HG02798 (cell line): ENCODE data around the gene C10orf53.
"Not testable (repeated sequence)": the region's sequence is repeated elsewhere in the genome, so short reads cannot be mapped to it uniquely, and the experiment has no call there.

ENCODE experiments used
- ATAC-seq: cut with Tn5 transposase; IDR thresholded peaks from one replicate; pipeline ENCODE4 v1.9.1; 2021; ENCODE audit warnings: mild to moderate bottlenecking; ENCODE audit not compliant: unreplicated experiment, poor library complexity

C10orf53 gene

DNA sequence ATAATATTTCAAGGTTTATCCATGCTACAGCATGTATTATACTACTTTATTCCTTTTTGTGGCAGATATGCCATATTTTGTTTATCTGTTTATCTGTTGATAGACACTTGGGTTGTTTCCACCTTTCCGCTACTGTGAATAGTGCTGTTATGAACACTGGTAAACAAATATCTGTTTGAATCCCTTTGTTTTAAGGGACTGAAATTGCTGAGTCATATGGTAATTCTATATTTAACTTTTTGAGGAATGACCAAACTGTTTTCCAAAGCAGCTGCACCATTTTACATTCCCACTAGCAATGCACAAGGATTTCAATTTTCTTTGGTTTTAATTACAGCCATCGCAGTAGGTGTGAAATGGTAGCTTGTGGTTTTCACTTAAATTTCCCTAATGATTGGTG, 3.4 kb downstream of the C10orf53 start:
- ATAC-seq = no peak

DNA sequence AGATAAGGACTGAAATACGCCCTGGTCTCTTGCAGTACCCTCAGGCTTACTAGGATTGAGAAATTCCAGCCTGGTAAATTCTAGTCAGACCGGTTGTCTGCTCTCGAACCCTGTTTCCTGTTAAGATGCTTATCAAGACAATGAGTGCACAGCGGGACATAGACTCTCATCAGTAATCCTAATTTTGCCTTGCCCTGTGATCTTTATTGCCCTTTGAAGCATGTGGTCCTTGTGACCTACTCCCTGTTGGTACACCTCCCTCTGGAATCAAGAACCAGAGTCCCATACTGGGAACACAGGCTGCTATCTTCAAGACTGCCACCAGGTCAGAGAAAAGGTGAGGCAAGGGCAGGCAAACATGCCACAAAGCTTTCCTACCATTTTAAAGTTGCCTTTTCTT, 7.2 kb downstream of the C10orf53 start:
- ATAC-seq = no peak

- no peak for ATAC-seq
Observed at GRCh38 chr10:49688261-49688846, 8.9 kb downstream of the C10orf53 start.

- ATAC-seq = no peak
Observed at GRCh38 chr10:49688920-49689319, 9.5 kb downstream of the C10orf53 start.

- ATAC-seq = no peak
Observed at GRCh38 chr10:49689882-49690510, 10.5 kb downstream of the C10orf53 start.

DNA sequence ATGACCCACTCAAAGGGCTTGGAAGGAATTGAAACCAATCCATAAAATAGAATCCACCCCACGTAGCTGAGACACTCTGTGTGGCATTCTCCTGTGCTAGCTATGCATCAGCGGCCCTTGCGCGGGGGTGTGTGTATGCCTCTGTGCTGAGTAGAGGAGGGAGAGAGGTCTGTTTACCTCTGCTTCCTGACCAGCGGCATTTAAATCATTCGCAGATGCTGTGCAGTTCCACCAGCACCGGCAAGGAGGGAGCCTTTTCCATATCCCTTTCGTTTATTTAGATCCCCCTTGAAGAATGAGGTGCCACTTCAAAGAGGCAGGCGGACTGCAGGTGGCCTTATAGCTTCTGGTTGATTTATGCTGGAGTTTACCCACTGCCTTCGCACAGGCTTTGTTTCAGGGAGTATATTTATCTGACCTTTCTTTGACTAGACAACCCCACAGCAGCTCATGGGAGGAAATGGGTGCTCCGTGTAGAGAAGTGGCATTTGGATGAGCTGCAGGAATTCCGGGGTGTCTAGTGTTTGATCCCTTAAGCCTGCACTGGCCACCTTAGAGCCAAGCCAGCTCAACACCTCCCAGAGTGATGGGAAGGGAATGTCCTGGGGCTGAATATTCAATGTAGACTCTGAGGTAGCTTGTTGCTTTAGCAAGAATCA, 11.4 kb downstream of the C10orf53 start:
- no peak for ATAC-seq

GRCh38 chr10:49691588-49691987, 12.1 kb downstream of the C10orf53 start:
- no peak for ATAC-seq

GRCh38 chr10:49694466-49694865, 15.0 kb downstream of the C10orf53 start:
- ATAC-seq = no peak

DNA sequence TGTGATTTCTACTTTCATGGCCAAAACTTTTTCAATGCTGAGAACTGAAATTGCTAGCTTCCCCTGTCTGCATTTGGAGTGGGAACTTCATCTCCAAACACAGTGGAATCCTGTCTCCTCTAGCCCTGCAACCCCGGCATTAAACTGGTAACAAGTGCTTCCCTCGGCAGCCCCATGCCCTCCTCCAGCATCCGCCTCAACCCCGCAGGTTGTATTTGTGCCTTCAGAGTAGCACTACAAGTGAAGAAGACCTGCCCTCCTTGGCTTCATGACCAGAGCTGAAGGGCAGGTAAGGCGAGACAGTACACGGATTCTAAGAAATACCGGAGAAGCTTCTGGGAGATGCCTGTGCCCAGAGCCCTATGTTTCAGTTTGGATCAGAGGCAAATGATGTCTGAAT, 16.9 kb downstream of the C10orf53 start:
- no peak for ATAC-seq

- ATAC-seq = no peak
Observed at GRCh38 chr10:49698679-49699078, 19.2 kb downstream of the C10orf53 start.

DNA sequence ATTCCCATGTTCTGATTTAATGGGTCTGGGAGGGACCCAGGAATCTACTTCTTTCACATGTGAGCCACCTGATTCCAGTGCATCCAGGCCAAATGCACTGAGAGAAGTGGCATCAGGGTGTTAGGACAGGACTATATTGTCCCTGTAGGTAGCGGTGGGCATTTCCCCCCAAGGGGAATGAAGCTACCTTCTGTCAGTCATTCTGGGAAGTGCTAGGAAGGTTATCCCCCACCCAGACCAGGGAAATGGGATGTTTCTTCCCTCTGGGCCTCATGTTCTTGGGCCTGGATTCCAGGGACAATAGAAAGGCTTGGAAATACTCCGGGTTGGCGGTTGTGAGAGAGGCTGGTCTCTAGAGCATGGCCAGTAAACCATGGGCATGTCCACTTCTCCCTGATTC, 20.8 kb downstream of the C10orf53 start:
- no peak for ATAC-seq

- ATAC-seq = no peak
Observed at GRCh38 chr10:49700997-49701396, 21.5 kb downstream of the C10orf53 start.

DNA sequence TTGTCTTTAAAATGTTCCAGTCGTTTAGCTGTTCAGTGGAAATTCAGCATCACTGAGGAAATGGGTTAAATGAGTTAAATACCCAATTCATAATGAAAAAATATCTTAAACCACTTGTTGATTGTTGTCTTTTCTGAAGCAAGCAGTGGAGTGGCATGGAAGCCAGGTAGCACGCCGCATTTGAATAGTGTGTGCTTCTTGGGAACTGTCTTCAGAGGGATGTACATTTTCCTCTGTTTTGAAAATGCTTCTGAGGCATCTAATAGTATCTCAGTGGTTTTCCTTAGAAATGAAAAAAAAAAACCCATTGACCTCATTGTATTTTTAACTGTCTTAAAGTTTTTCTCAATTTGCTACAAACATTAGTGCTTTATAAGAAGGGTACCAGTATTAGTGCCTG, 28.1 kb downstream of the C10orf53 start:
- no peak for ATAC-seq

- no peak for ATAC-seq
Observed at GRCh38 chr10:49709934-49710333, 30.5 kb downstream of the C10orf53 start.

DNA sequence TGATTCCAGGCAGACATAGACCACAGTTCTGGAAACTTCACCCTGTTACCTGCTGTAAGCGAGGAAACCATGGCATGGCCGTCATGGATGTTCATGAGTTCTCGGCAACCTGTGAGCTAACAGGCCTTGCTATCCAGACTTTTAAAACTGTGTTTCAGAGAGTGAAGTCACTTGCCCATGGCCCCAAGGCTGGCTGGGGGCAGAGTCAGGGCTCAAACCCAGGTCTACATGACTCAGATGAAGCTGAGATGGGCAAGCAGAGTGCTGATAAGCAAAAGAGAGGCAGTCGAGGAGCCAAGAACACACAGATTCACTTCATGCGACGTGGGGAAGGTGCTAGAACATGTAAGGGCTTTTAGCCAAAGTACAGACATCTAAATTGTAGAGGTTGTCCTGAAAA, 31.5 kb downstream of the C10orf53 start:
- no peak for ATAC-seq

DNA sequence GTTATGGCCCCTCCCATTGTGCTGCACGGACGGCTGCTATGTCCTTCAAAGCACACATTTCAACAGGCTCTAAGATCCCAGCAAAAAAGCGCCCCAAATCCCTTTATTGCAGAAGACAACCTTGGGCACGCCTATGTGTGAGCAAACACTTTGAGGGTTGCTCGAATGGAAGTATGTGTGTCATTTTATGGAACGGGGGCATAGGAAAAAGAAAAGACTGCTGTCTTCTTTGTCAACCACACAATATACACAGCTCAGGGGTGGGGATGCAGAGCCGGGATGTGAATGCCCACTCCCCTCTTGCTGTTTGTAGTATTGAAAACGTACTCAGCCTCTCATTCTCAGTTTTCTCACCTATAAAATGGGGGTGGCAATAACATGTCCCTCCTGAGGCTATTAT, 32.0 kb downstream of the C10orf53 start:
- no peak for ATAC-seq

- ATAC-seq = no peak
Observed at GRCh38 chr10:49713266-49713665, 33.8 kb downstream of the C10orf53 start.

GRCh38 chr10:49715157-49715556, 35.7 kb downstream of the C10orf53 start:
- not testable (repeated sequence) for ATAC-seq

DNA sequence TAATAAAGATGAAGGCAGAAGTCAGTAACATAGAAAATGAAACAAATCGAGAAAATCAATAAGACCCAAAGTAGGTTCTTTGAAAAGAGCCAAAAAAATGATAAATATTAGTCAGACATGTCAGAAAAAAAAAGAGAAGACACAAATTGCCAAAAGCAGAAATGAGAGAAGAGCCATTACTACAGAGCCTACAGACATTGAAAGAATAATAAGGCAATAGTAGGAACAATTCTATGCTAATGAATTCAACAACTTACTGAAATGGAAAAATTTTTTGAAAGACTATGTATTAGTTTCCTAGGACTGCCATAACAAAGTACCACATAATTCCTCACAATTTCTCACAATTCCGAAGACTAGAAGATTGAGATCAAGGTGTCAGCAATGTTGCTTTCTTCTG, 47.1 kb downstream of the C10orf53 start:
- ATAC-seq = no peak

- ATAC-seq = no peak
Observed at GRCh38 chr10:49733866-49734265, 54.4 kb downstream of the C10orf53 start.

DNA sequence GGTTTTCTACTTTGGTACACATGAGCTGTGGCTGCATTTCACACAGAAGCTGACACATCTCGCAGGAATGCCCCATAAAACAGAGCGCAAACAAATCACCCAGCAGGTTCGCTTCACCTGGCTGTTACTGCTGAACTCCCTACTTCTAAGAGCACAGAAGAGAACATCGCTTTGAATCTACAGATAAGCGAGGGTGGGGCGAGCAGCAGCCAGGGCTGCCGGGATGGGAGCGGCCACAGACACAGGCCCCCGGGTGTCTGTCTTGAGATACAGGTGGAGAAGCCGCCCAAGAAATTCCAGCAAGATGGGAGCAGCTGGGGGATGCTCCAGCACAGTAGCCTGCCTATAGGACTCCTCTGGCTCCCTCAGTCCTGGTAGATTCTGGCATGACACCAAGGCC, 55.2 kb downstream of the C10orf53 start:
- ATAC-seq = no peak

GRCh38 chr10:49735161-49735560, 55.7 kb downstream of the C10orf53 start:
- ATAC-seq = no peak
